CD14-positive monocyte (primary cell): ENCODE results near the gene ERICH4. TPM values are rescaled to one million over a fixed set of nuclear protein-coding genes. Genes with fewer than 3 reads are reported as not detected.

ENCODE experiments used
- DNase-seq, 3 donors: peaks; one replicate each; pipeline ENCODE4 v3.0.0-alpha.2; 2011 to 2022
- H2AFZ ChIP-seq: 2 replicates; pipeline ENCODE4 v1.6.0; 2012; ENCODE audit warnings: mild to moderate bottlenecking, low read depth, low read length, inconsistent platforms; ENCODE audit not compliant: insufficient read depth, poor library complexity, severe bottlenecking
- H3K27ac ChIP-seq, 2 donors: 1 replicate in 1 of 2; 2 replicates in 1 of 2; pipeline ENCODE4 v1.5.1; 2012 to 2013; ENCODE audit warnings: low read length in 2 of 2, control low read depth in 1 of 2, inconsistent platforms in 1 of 2, low read depth in 1 of 2, mild to moderate bottlenecking in 1 of 2
- H3K27me3 ChIP-seq, 2 donors: one replicate each; pipeline versions ENCODE4 v1.6.0 to v1.6.1; 2011 to 2013; ENCODE audit warnings: low read length in 2 of 2; ENCODE audit not compliant: control insufficient read depth in 2 of 2, insufficient read depth in 2 of 2
- H3K36me3 ChIP-seq, 2 donors: replicated peaks in 1 of 2; 1 replicate in 1 of 2; 2 replicates in 1 of 2; pipeline versions ENCODE4 v1.5.1 to v1.6.1; 2012 to 2013; ENCODE audit warnings: low read length in 2 of 2, control low read depth in 1 of 2, inconsistent platforms in 1 of 2, mild to moderate bottlenecking in 1 of 2; ENCODE audit not compliant: insufficient read depth in 2 of 2, control insufficient read depth in 1 of 2
- H3K4me1 ChIP-seq, 2 donors: 1 replicate in 1 of 2; 2 replicates in 1 of 2; pipeline versions ENCODE4 v1.5.1 to v1.6.1; 2012 to 2013; ENCODE audit warnings: low read length in 2 of 2, control low read depth in 1 of 2, inconsistent platforms in 1 of 2, mild to moderate bottlenecking in 1 of 2, moderate library complexity in 1 of 2; ENCODE audit not compliant: insufficient read depth in 2 of 2, control insufficient read depth in 1 of 2
- H3K4me2 ChIP-seq: replicated peaks from 2 replicates; pipeline ENCODE3; 2012; ENCODE audit warnings: low read length, moderate library complexity, mild to moderate bottlenecking; ENCODE audit not compliant: poor library complexity, severe bottlenecking; ENCODE audit errors: extremely low read depth
- H3K4me3 ChIP-seq, 3 experiments: fragments of 200-600 bp in 1 of 3; sonication (generic) in 1 of 3; replicated peaks in 1 of 3; 1 replicate in 2 of 3; 2 replicates in 1 of 3; pipeline ENCODE4 v1.5.1; 2011 to 2013; ENCODE audit warnings: low read length in 3 of 3, mild to moderate bottlenecking in 3 of 3, control low read depth in 2 of 3, low read depth in 2 of 3, inconsistent platforms in 1 of 3, moderate library complexity in 1 of 3
- H3K79me2 ChIP-seq: 2 replicates; pipeline ENCODE4 v1.6.0; 2012; ENCODE audit warnings: mild to moderate bottlenecking, control low read depth, inconsistent platforms, low read length, moderate library complexity; ENCODE audit not compliant: insufficient read depth
- H3K9ac ChIP-seq: 2 replicates; pipeline ENCODE4 v1.6.0; 2017; ENCODE audit warnings: low read length, mild to moderate bottlenecking; ENCODE audit not compliant: insufficient read depth, poor library complexity, severe bottlenecking
- H3K9me3 ChIP-seq, 2 donors: replicated peaks in 1 of 2; 1 replicate in 1 of 2; 2 replicates in 1 of 2; pipeline versions ENCODE4 v1.5.1 to v1.6.1; 2012 to 2013; ENCODE audit warnings: low read length in 2 of 2, control low read depth in 1 of 2; ENCODE audit not compliant: control insufficient read depth in 1 of 2, insufficient read depth in 1 of 2
- H4K20me1 ChIP-seq: 2 replicates; pipeline ENCODE4 v1.6.0; 2012; ENCODE audit warnings: mild to moderate bottlenecking, low read length, control low read depth, moderate library complexity; ENCODE audit not compliant: insufficient read depth
- H3K27ac Mint-ChIP-seq, 7 donors: one replicate each; pipeline ENCODE4 v1.8.0; 2020; ENCODE audit warnings: mild to moderate bottlenecking in 7 of 7, mixed read lengths in 7 of 7, moderate library complexity in 6 of 7, inconsistent platforms in 2 of 7
- H3K27me3 Mint-ChIP-seq, 3 donors: one replicate each; pipeline ENCODE4 v1.8.0; 2021 to 2022; ENCODE audit warnings: low read depth in 3 of 3, mild to moderate bottlenecking in 3 of 3, mixed read lengths in 3 of 3, moderate library complexity in 3 of 3, inconsistent platforms in 1 of 3
- H3K36me3 Mint-ChIP-seq, 2 donors: one replicate each; pipeline ENCODE4 v1.8.0; 2020; ENCODE audit warnings: mixed read lengths in 2 of 2, inconsistent platforms in 1 of 2, mild to moderate bottlenecking in 1 of 2
- H3K4me1 Mint-ChIP-seq: one replicate; pipeline ENCODE4 v1.8.0; 2020; ENCODE audit warnings: mild to moderate bottlenecking, mixed read lengths
- H3K4me3 Mint-ChIP-seq, 2 donors: one replicate each; pipeline ENCODE4 v1.8.0; 2020; ENCODE audit warnings: mild to moderate bottlenecking in 2 of 2, mixed read lengths in 2 of 2, moderate library complexity in 1 of 2
- H3K9me3 Mint-ChIP-seq, 7 donors: one replicate each; pipeline ENCODE4 v1.8.0; 2020 to 2022; ENCODE audit warnings: mixed read lengths in 7 of 7, mild to moderate bottlenecking in 6 of 7, moderate library complexity in 6 of 7, inconsistent platforms in 2 of 7
- WGBS: methylation state at CpG from one replicate; pipeline ENCODE4 v1.1.5; 2013; ENCODE audit warnings: missing lambda C conversion rate; ENCODE audit not compliant: insufficient coverage; 5-methylcytosine and 5-hydroxymethylcytosine counted together
- intact Hi-C, 2 donors: fragments of 100-400 bp; cut with micrococcal nuclease; formaldehyde crosslinking; loops; one replicate each; pipeline versions ENCODE4 v1.15.0 to v1.15.1; 2023
- polyA plus RNA-seq, 3 donors: library from polyadenylated mRNA; depleted of rRNA in 1 of 3; unstranded in 2 of 3; stranded (reverse) in 1 of 3; fragments of 300-500 nt in 2 of 3; fragments of >200 nt in 1 of 3; fragmentation: Illumina TruSeq in 2 of 3; gene quantifications; 1 replicate in 2 of 3; 2 replicates in 1 of 3; pipeline ENCODE4 v1.2.3, GENCODE V29; 2012 to 2021
- TF ChIP-seq, protein P1 (sequence below): fragments of 200-600 bp; IDR thresholded peaks from one replicate; pipeline ENCODE4 v1.8.0; 2022; ENCODE audit warnings: antibody characterized with exemption, mild to moderate bottlenecking

The ERICH4 gene
- polyA plus RNA-seq, 3 donors = 0.09 TPM; not detected in 2

DNA sequence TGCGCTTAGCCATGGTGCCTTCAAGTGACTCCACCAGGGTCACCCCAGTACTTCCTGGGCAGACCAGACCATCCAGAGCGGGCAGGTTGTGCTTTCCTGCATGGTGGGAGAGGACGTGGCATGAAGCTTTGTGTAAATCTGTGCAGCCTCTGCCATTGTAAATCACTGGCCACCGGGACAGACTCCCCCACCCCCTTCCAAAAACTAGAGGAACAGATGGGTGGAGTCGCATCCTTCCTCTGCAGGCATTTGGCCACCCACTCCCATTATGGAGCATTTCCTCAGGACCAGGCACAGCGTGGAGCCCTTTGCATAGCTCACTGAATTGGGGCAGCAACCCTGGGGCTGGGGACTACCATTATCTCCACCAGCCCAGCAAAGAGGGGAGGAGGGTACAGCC is 37.2 kb upstream of the ERICH4 start:
- Histone ChIP-seq H2AFZ (no peak overlapping the region), H3K4me1 (peaks cover 57 to 60% of the 10 kb centered on the region in 2 donors), H3K4me3 (peak overlapping the region in 1 of 3 experiments; percentile 35), H3K9me3 (no peaks in the 10 kb centered on the region), H4K20me1 (peaks cover 7% of the 10 kb centered on the region), H3K27me3 (no peaks in the 10 kb centered on the region), H3K27ac (peak overlapping the region; percentile 4 to 94), H3K9ac (no peak overlapping the region), H3K4me2 (peak overlapping the region; percentile 49), H3K79me2 (peaks cover 70% of the 10 kb centered on the region), H3K36me3 (peaks cover 13 to 29% of the 10 kb centered on the region in 2 donors)
- intact Hi-C loops = no loop called here
- Mint-ChIP-seq H3K27ac (peak overlapping the region in 4 of 7 donors; percentile 58 to 99 (median 66)), H3K9me3 (peaks cover 0 to 3% (median 0%) of the 10 kb centered on the region in 7 donors), H3K27me3 (peaks cover 0 to 2% (median 0%) of the 10 kb centered on the region in 3 donors), H3K4me1 (peaks cover 64% of the 10 kb centered on the region), H3K36me3 (peaks cover 30 to 39% of the 10 kb centered on the region in 2 donors), H3K4me3 (peak overlapping the region in 1 of 2 donors; percentile 46)
- 100% methylated on average over 1 of the region's 6 CpGs for WGBS
- no peak for DNase-seq
- TF ChIP-seq, protein P1, sequence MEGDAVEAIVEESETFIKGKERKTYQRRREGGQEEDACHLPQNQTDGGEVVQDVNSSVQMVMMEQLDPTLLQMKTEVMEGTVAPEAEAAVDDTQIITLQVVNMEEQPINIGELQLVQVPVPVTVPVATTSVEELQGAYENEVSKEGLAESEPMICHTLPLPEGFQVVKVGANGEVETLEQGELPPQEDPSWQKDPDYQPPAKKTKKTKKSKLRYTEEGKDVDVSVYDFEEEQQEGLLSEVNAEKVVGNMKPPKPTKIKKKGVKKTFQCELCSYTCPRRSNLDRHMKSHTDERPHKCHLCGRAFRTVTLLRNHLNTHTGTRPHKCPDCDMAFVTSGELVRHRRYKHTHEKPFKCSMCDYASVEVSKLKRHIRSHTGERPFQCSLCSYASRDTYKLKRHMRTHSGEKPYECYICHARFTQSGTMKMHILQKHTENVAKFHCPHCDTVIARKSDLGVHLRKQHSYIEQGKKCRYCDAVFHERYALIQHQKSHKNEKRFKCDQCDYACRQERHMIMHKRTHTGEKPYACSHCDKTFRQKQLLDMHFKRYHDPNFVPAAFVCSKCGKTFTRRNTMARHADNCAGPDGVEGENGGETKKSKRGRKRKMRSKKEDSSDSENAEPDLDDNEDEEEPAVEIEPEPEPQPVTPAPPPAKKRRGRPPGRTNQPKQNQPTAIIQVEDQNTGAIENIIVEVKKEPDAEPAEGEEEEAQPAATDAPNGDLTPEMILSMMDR = no peak

DNA sequence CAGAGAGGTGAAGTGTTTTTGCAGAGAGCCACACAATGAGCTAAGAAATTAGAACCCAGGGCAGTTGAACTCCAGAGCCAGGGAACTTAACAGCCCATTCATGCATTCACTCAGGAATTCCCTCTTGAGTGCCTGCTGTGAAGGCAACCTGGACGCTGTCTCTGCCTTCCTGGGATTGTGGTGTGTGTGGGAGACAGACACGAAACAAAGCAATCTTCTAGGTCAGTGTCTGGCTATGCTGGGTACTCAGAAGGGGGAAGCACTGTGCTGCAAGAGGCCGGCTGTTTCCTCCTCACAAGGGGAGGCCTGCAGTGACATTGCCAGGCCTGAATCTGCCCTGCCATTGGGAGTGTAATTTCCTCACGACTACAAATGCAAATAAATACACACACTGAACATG is 35.7 kb upstream of the ERICH4 start:
- Mint-ChIP-seq H3K9me3 (peaks cover 0 to 3% (median 0%) of the 10 kb centered on the region in 7 donors), H3K27ac (peak overlapping the region; percentile 82 to 99 (median 87)), H3K27me3 (peaks cover 0 to 2% (median 0%) of the 10 kb centered on the region in 3 donors), H3K4me3 (peak overlapping the region in 1 of 2 donors; percentile 68), H3K36me3 (peaks cover 34 to 42% of the 10 kb centered on the region in 2 donors), H3K4me1 (peaks cover 68% of the 10 kb centered on the region)
- peak in 2 of 3 donors; percentile 64 to 81 for DNase-seq
- peak overlapping the region in 1 of 3 experiments; percentile 35 for H3K4me3 ChIP-seq
- TF ChIP-seq, protein P1 = no peak
- H3K4me1 ChIP-seq = peaks cover 68 to 72% of the 10 kb centered on the region in 2 donors
- H3K79me2 ChIP-seq = peaks cover 61% of the 10 kb centered on the region
- no CpG with 5 or more reads among the region's 4 CpGs for WGBS
- intact Hi-C loops = loop anchor here in 1 of 2 donors (1.0 kb wide), 1 partner anchor 8 kb away; no protein-coding TSS in a partner anchor
- H3K9ac ChIP-seq = peak overlapping the region; percentile 53
- no peaks in the 10 kb centered on the region for H3K9me3 ChIP-seq
- H3K27ac ChIP-seq = peak overlapping the region; percentile 48 to 94
- no peaks in the 10 kb centered on the region for H4K20me1 ChIP-seq
- peak overlapping the region; percentile 18 for H2AFZ ChIP-seq
- peaks cover 18 to 31% of the 10 kb centered on the region in 2 donors for H3K36me3 ChIP-seq
- peak overlapping the region; percentile 57 for H3K4me2 ChIP-seq
- no peaks in the 10 kb centered on the region for H3K27me3 ChIP-seq
